ENCODE results near the gene LGR6.

- TF ChIP-seq EZH2 (IDR thresholded peaks at IDR 0.05; ENCODE audit: low read depth, unreplicated experiment) (no peak), CTCF (conservative IDR thresholded peaks at IDR 0.05; ENCODE audit: low read depth in 2 of 2) (no peak), POLR2AphosphoS5 (IDR thresholded peaks at IDR 0.05; ENCODE audit: low read depth) (no peak), JUNB (IDR thresholded peaks at IDR 0.05; ENCODE audit: unreplicated experiment) (no peak), REST (IDR thresholded peaks at IDR 0.05; ENCODE audit: unreplicated experiment) (no peak), CREB1 (CRISPR knock-in tag; IDR thresholded peaks at IDR 0.05; ENCODE audit: low read depth) (no peak), STAT1 (IDR thresholded peaks at IDR 0.05; ENCODE audit: unreplicated experiment) (no peak), EZH2phosphoT487 (IDR thresholded peaks at IDR 0.05; ENCODE audit: unreplicated experiment) (no peak), ZNF331 (CRISPR knock-in tag; IDR thresholded peaks at IDR 0.05; ENCODE audit: low read depth) (no peak), ETS1 (IDR thresholded peaks at IDR 0.05) (no peak), ZNF114 (CRISPR knock-in tag; IDR thresholded peaks at IDR 0.05) (no peak)
Observed at GRCh38 chr1:202212787-202213186, 19.2 kb downstream of the LGR6 start.

All from GM23338 (cell line).